SK-N-MC (cell line): ENCODE results near the gene FAM13A.

Experiments used
- EZH2 ChIP-seq: fragments of 200-600 bp; sonication (generic); IDR thresholded peaks from one replicate; pipeline ENCODE4 v1.6.1; 2017; ENCODE audit warnings: antibody characterized with exemption
- FOXP2 ChIP-seq: optimal IDR thresholded peaks from 2 replicates; pipeline ENCODE3; 2011; ENCODE audit warnings: mild to moderate bottlenecking, moderate library complexity; ENCODE audit not compliant: insufficient read depth; ENCODE audit errors: extremely low read length, control extremely low read depth
- POLR2AphosphoS5 ChIP-seq: IDR thresholded peaks from 2 replicates; pipeline ENCODE4 v1.6.1; 2012; ENCODE audit warnings: mild to moderate bottlenecking, low read depth, low read length, borderline replicate concordance

DNA sequence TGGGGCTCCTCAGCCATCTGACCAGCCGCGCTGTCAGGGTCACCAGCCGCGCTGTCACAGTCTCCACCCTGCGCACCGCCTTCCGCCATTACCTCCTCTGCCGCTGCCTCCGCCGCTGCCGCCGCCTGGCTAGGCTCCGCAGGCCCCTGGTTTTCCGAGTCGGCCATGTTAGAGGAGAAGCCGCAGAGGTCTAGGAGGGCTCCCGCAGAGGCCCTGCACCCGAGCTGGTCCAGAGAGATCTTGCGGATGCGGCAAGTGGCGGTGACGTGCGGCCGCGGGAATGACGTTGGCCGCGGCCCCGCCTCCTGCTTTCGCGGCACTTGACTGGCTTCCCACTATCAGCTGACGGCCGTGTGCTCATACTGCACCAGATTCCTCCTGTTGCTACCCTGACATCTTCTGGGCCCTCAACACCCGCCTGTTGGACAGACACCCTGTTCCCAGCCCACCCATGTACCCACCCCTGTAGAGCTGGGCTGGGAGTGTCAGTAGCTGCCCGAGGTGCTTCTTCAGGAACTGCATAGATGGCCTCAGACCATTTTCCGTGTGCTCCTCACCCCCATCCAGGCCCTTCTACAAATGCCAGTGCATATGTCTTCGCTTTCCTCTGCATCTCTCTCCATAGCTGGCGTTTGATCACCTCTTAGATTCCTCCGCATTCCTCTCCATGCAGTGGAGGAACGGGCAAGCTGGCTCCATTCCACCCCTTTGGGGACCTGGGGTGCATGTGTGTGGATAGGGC lies 359.2 kb downstream of the FAM13A start, which contains the start of gene NAP1L5:
- no peak for TF ChIP-seq POLR2AphosphoS5
- TF ChIP-seq EZH2 = no peak
- TF ChIP-seq FOXP2 = no peak
